ENCODE results near the gene FOXR1. TPM values are rescaled to one million over a fixed set of nuclear protein-coding genes. Genes with fewer than 3 reads are reported as not detected.

FOXR1 gene
- total and polyA plus RNA-seq, 4 donors = not detected

DNA sequence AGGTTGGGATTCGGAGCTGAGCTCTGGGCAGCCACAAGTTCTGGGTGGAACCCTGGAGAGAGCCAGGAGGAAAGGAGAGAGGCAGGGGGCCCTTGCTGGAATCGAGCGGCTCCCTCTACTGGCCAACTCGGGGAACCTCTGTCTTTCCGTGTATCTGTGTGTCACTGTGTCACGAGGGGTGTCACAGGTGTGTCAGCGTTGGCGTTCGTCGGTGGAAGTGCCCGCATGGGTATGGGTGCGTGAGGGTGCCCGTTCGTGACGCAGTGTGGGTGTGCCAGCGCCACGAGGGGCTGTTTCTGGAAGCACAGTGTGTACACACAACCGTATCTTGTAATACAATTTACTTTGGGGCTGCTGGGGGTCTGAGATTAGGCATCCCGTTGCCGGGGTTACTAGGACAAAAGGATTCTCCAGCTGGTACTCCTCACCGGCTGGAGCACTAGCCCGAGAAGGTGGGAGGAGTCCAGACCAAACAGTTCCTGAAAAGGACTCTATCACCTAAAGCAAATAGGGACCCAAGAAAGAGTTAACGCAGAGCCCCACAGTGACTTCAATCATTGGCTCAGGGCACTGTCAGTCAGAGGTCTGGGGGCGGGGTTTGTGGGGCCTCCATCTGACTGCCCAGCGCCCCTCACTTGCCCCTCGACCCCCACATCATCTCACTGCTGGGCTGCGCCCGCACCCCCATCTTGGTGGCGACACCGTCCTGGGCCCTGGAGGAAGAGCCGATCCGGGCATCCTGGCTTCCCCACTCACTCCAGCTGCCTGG, 43.3 kb upstream of the FOXR1 start:
- H3K4me3 ChIP-seq = peak overlapping the region; percentile 75
- ATAC-seq (ENCODE audit: insufficient read depth, low FRiP score) (peak; percentile 71), DNase-seq (peak; percentile 94 to 98 (median 95))
- H3K36me3 ChIP-seq (ENCODE audit: control insufficient read depth in 4 of 4, insufficient read depth in 4 of 4, low read length in 4 of 4) = peaks cover 0 to 7% (median 0%) of the 10 kb centered on the region in 4 donors
- H3K27ac ChIP-seq (ENCODE audit: low read depth in 1 of 2, low read length in 1 of 2) = peak overlapping the region; percentile 90 to 94
- TF ChIP-seq, protein P1, sequence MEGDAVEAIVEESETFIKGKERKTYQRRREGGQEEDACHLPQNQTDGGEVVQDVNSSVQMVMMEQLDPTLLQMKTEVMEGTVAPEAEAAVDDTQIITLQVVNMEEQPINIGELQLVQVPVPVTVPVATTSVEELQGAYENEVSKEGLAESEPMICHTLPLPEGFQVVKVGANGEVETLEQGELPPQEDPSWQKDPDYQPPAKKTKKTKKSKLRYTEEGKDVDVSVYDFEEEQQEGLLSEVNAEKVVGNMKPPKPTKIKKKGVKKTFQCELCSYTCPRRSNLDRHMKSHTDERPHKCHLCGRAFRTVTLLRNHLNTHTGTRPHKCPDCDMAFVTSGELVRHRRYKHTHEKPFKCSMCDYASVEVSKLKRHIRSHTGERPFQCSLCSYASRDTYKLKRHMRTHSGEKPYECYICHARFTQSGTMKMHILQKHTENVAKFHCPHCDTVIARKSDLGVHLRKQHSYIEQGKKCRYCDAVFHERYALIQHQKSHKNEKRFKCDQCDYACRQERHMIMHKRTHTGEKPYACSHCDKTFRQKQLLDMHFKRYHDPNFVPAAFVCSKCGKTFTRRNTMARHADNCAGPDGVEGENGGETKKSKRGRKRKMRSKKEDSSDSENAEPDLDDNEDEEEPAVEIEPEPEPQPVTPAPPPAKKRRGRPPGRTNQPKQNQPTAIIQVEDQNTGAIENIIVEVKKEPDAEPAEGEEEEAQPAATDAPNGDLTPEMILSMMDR (IDR thresholded peaks at IDR 0.05; ENCODE audit: control extremely low read depth, extremely low read depth) = peak; percentile 59
- no peaks in the 10 kb centered on the region for H3K9me3 ChIP-seq (ENCODE audit: control insufficient read depth in 4 of 4, insufficient read depth in 3 of 4, low read length in 3 of 4)
- 0% methylated on average over 30 to 32 of the region's 32 CpGs for WGBS, 2 donors
- H3K27me3 ChIP-seq (ENCODE audit: control insufficient read depth in 3 of 3, insufficient read depth in 3 of 3, low read length in 2 of 3) = no peaks in the 10 kb centered on the region
- peaks cover 0 to 42% (median 15%) of the 10 kb centered on the region in 5 donors for H3K4me1 ChIP-seq (ENCODE audit: control insufficient read depth in 5 of 5, insufficient read depth in 5 of 5, low read length in 5 of 5)
- peak overlapping the region in 1 of 2 donors; percentile 66 for H3K9ac ChIP-seq (ENCODE audit: insufficient read depth in 1 of 2, low read length in 2 of 2)

DNA sequence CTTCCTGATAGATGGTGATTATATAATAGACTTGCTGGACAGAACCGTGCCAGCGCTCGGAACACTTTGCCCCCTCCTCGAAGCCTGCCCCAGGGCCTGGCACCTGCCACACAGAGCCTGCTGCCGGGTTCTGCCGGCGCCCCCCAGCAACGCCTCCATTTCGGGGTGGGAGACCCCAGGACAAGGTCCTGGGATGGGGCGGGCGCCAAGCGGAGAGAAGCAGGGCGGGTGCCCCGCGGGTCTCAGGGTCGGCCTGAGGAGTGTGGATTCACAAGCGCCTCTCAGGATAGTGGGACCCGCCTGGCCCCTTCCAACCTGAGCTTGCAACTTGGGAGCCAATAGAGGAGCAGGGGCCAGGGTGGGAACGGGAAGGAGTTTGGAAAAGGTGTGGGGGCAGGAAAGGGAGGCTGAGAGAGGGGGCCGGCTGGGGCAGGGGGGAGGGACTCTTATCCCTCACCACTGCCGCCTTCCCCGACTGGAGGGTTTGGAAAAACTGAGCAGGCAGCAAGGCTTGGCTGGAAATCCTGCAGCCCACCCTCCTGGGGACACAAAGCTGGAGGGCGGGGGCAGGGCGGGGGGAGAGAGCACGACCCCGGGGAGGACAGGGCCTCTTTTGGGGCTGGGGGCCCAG, 42.6 kb upstream of the FOXR1 start:
- DNase-seq (peak in 1 of 3 donors; percentile 95), ATAC-seq (ENCODE audit: insufficient read depth, low FRiP score) (peak; percentile 15)
- Histone ChIP-seq H3K4me1 (ENCODE audit: control insufficient read depth in 5 of 5, insufficient read depth in 5 of 5, low read length in 5 of 5) (peaks cover 0 to 35% (median 11%) of the 10 kb centered on the region in 5 donors), H3K27ac (ENCODE audit: low read depth in 1 of 2, low read length in 1 of 2) (peak overlapping the region; percentile 90 to 94), H3K4me3 (peak overlapping the region; percentile 75), H3K27me3 (ENCODE audit: control insufficient read depth in 3 of 3, insufficient read depth in 3 of 3, low read length in 2 of 3) (no peaks in the 10 kb centered on the region), H3K36me3 (ENCODE audit: control insufficient read depth in 4 of 4, insufficient read depth in 4 of 4, low read length in 4 of 4) (peaks cover 0 to 7% (median 0%) of the 10 kb centered on the region in 4 donors), H3K9ac (ENCODE audit: insufficient read depth in 1 of 2, low read length in 2 of 2) (no peak overlapping the region), H3K9me3 (ENCODE audit: control insufficient read depth in 4 of 4, insufficient read depth in 3 of 4, low read length in 3 of 4) (no peaks in the 10 kb centered on the region)
- TF ChIP-seq, protein P1 (IDR thresholded peaks at IDR 0.05; ENCODE audit: control extremely low read depth, extremely low read depth) = no peak
- WGBS, 2 donors = 0% methylated on average over 24 to 26 of the region's 26 CpGs

DNA sequence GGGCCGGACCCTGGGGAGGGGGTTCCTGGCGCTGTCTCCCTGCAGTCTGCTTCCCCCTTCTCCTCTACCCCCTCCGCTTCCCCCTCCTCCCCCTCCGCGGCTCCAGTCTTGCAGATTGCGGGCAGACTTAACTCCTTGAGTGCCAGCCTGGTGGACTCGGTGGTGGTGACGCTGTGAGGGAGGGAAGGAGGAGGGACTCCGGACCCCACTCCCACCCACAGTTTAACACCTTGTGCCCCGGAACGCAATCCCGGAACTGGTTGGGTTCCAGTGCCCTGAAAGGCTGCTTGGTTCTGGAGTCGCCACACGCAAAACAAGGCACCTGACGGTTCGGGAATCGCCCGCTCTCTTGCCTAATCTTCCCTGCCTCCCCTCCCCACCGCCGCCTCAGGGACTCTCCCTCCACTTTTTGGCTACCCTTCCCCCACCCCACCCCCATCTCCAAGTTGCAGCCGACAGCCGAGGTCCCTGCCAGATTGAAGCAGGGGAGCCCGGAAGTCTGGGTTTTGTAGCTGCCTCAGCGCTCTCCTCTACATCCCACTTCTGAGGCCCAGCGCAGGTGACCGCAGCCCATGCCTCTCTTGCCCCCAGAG, 42.0 kb upstream of the FOXR1 start:
- peaks cover 0 to 7% (median 0%) of the 10 kb centered on the region in 4 donors for H3K36me3 ChIP-seq (ENCODE audit: control insufficient read depth in 4 of 4, insufficient read depth in 4 of 4, low read length in 4 of 4)
- no peaks in the 10 kb centered on the region for H3K9me3 ChIP-seq (ENCODE audit: control insufficient read depth in 4 of 4, insufficient read depth in 3 of 4, low read length in 3 of 4)
- peak overlapping the region; percentile 18 for H3K4me3 ChIP-seq
- TF ChIP-seq, protein P1 (IDR thresholded peaks at IDR 0.05; ENCODE audit: control extremely low read depth, extremely low read depth) = no peak
- peak overlapping the region; percentile 90 to 94 for H3K27ac ChIP-seq (ENCODE audit: low read depth in 1 of 2, low read length in 1 of 2)
- no peaks in the 10 kb centered on the region for H3K27me3 ChIP-seq (ENCODE audit: control insufficient read depth in 3 of 3, insufficient read depth in 3 of 3, low read length in 2 of 3)
- 0 to 1% methylated on average over 18 to 24 of the region's 26 CpGs for WGBS, 2 donors
- peaks cover 0 to 29% (median 11%) of the 10 kb centered on the region in 5 donors for H3K4me1 ChIP-seq (ENCODE audit: control insufficient read depth in 5 of 5, insufficient read depth in 5 of 5, low read length in 5 of 5)
- DNase-seq = peak; percentile 96 to 98 (median 98)
- ATAC-seq (ENCODE audit: insufficient read depth, low FRiP score) = peak; percentile 53
- peak overlapping the region in 1 of 2 donors; percentile 60 for H3K9ac ChIP-seq (ENCODE audit: insufficient read depth in 1 of 2, low read length in 2 of 2)

Data from lung (tissue), 12 donors.